DOHH2 (cell line): ENCODE data around the gene AHSP.

Source experiments
- CTCF ChIP-seq: fragments of 200-600 bp; sonication (generic); IDR thresholded peaks from one replicate; pipeline ENCODE4 v1.5.1; 2014; ENCODE audit warnings: antibody characterized with exemption, mild to moderate bottlenecking, low read depth, low read length; ENCODE audit not compliant: poor library complexity, severe bottlenecking
- EZH2phosphoT487 ChIP-seq: fragments of 200-600 bp; sonication (generic); IDR thresholded peaks from 2 replicates; pipeline ENCODE4 v1.6.1; 2017; ENCODE audit warnings: borderline replicate concordance, mild to moderate bottlenecking, antibody characterized with exemption, low read length, moderate library complexity, mixed read lengths

- TF ChIP-seq CTCF (no peak), EZH2phosphoT487 (no peak)
Observed at GRCh38 chr16:31519759-31520431, 7.8 kb upstream of the AHSP start.
